Peyer's patch (tissue), 4 donors: ENCODE measurements around the gene YWHAE.

Source experiments
- POLR2A ChIP-seq, 2 donors: fragments of 450-650 bp; IDR thresholded peaks; one replicate each; pipeline ENCODE4 v1.5.1; 2017; ENCODE audit warnings: antibody characterized with exemption in 2 of 2, mild to moderate bottlenecking in 2 of 2, moderate library complexity in 2 of 2
- TF ChIP-seq, protein P1 (sequence below), 6 experiments: fragments of 450-650 bp in 4 of 6; fragments of 200-600 bp in 2 of 6; sonication (generic) in 1 of 6; IDR thresholded peaks; one replicate each; pipeline ENCODE4 v1.5.1; 2017 to 2019; ENCODE audit warnings: antibody characterized with exemption in 6 of 6, mild to moderate bottlenecking in 3 of 6, moderate library complexity in 1 of 6

DNA sequence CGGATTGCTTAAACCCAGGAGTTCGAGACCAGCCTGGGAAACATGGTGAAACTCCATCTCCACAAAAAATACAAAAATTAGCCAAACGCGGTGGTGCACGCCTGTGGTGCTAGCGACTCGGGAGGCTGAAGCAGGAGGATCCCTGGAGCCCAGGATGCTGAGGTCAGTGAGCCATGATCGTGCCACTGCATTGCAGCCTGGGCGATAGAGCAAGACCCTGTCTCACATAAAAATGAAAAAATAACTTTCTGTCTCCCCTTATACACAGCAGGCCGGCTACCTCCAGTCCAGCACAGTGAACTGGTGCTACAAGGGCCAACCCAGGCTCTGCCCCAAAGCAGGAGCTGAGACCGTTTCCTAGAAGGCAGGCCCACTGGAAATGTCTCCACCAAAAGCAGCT, 59.7 kb downstream of the YWHAE start:
- TF ChIP-seq, protein P1, sequence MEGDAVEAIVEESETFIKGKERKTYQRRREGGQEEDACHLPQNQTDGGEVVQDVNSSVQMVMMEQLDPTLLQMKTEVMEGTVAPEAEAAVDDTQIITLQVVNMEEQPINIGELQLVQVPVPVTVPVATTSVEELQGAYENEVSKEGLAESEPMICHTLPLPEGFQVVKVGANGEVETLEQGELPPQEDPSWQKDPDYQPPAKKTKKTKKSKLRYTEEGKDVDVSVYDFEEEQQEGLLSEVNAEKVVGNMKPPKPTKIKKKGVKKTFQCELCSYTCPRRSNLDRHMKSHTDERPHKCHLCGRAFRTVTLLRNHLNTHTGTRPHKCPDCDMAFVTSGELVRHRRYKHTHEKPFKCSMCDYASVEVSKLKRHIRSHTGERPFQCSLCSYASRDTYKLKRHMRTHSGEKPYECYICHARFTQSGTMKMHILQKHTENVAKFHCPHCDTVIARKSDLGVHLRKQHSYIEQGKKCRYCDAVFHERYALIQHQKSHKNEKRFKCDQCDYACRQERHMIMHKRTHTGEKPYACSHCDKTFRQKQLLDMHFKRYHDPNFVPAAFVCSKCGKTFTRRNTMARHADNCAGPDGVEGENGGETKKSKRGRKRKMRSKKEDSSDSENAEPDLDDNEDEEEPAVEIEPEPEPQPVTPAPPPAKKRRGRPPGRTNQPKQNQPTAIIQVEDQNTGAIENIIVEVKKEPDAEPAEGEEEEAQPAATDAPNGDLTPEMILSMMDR (IDR thresholded peaks at IDR 0.05): no peak
- no peak for TF ChIP-seq POLR2A (IDR thresholded peaks at IDR 0.05)
